Activated T-cell treated with anti-CD3 and anti-CD28 coated beads, Interleukin-2, amount 50 U/mL, for 24 hours (primary cell): Measurements from ENCODE around the gene SCGB1D4.
"Not testable (repeated sequence)": the region's sequence is repeated elsewhere in the genome, so short reads cannot be mapped to it uniquely, and the experiment has no call there.

Experiments used
- DNase-seq: peaks from one replicate; pipeline ENCODE4 v3.0.0-alpha.2; 2020
- H3K27ac Mint-ChIP-seq: 2 replicates; pipeline ENCODE4 v1.8.0; 2020; ENCODE audit warnings: mild to moderate bottlenecking, mixed read lengths
- H3K27me3 Mint-ChIP-seq: 2 replicates; pipeline ENCODE4 v1.8.0; 2020; ENCODE audit warnings: mixed read lengths
- H3K36me3 Mint-ChIP-seq: 2 replicates; pipeline ENCODE4 v1.8.0; 2020; ENCODE audit warnings: low read depth, mixed read lengths
- H3K4me1 Mint-ChIP-seq: 2 replicates; pipeline ENCODE4 v1.8.0; 2020; ENCODE audit warnings: low read depth, mixed read lengths
- H3K4me3 Mint-ChIP-seq: 2 replicates; pipeline ENCODE4 v1.8.0; 2020; ENCODE audit warnings: mild to moderate bottlenecking, moderate library complexity, mixed read lengths
- H3K9me3 Mint-ChIP-seq: 2 replicates; pipeline ENCODE4 v1.8.0; 2020; ENCODE audit warnings: mixed read lengths

SCGB1D4 gene

GRCh38 chr11:62298975-62299374 is at the start of gene SCGB1D4:
Gene SCGB1D4 (minus strand): TSS chr11:62299075. CDS start chr11:62299010, 65 bp downstream.
- no peaks in the 10 kb centered on the region for H3K4me1 Mint-ChIP-seq
- H3K36me3 Mint-ChIP-seq, result no peaks in the 10 kb centered on the region
- H3K27ac Mint-ChIP-seq, result no peak within 1 kb of the TSS
- H3K9me3 Mint-ChIP-seq, result no peaks in the 10 kb centered on the region
- DNase-seq, result no peak
- no peak within 1 kb of the TSS for H3K4me3 Mint-ChIP-seq
- peaks cover 46% of the 10 kb centered on the region for H3K27me3 Mint-ChIP-seq

- Mint-ChIP-seq H3K27ac (no peak overlapping the region), H3K4me3 (no peak overlapping the region), H3K36me3 (no peaks in the 10 kb centered on the region), H3K27me3 (peaks cover 3% of the 10 kb centered on the region), H3K4me1 (no peaks in the 10 kb centered on the region), H3K9me3 (no peaks in the 10 kb centered on the region)
- no peak for DNase-seq
These were observed 47.0 kb upstream of the SCGB1D4 start for GRCh38 chr11:62345861-62346260.

GRCh38 chr11:62344210-62344609 is 45.3 kb upstream of the SCGB1D4 start:
- Mint-ChIP-seq H3K4me1 (no peaks in the 10 kb centered on the region), H3K9me3 (no peaks in the 10 kb centered on the region), H3K4me3 (no peak overlapping the region), H3K36me3 (no peaks in the 10 kb centered on the region), H3K27ac (no peak overlapping the region), H3K27me3 (peaks cover 4% of the 10 kb centered on the region)
- DNase-seq, result no peak

- H3K4me3 Mint-ChIP-seq, H3K36me3 Mint-ChIP-seq, H3K27ac Mint-ChIP-seq, H3K4me1 Mint-ChIP-seq, DNase-seq, H3K27me3 Mint-ChIP-seq, H3K9me3 Mint-ChIP-seq: not testable (repeated sequence)
These were observed 44.8 kb upstream of the SCGB1D4 start for GRCh38 chr11:62343646-62344190.

- Mint-ChIP-seq H3K4me1 (peaks cover 10% of the 10 kb centered on the region), H3K27me3 (peaks cover 22% of the 10 kb centered on the region), H3K9me3 (no peaks in the 10 kb centered on the region), H3K27ac (no peak overlapping the region), H3K36me3 (no peaks in the 10 kb centered on the region), H3K4me3 (no peak overlapping the region)
- DNase-seq, result no peak
These were observed 42.7 kb upstream of the SCGB1D4 start for GRCh38 chr11:62341588-62341987.

- Mint-ChIP-seq H3K9me3 (no peaks in the 10 kb centered on the region), H3K4me3 (no peak overlapping the region), H3K4me1 (peaks cover 11% of the 10 kb centered on the region), H3K27ac (no peak overlapping the region), H3K27me3 (peaks cover 34% of the 10 kb centered on the region), H3K36me3 (no peaks in the 10 kb centered on the region)
- peak; percentile 54 for DNase-seq
These were observed 41.5 kb upstream of the SCGB1D4 start for GRCh38 chr11:62340269-62340901.

GRCh38 chr11:62338218-62338617 is 39.3 kb upstream of the SCGB1D4 start:
- no peaks in the 10 kb centered on the region for H3K9me3 Mint-ChIP-seq
- peaks cover 11% of the 10 kb centered on the region for H3K4me1 Mint-ChIP-seq
- H3K36me3 Mint-ChIP-seq, result no peaks in the 10 kb centered on the region
- H3K4me3 Mint-ChIP-seq, result peak overlapping the region; percentile 78
- H3K27ac Mint-ChIP-seq, result no peak overlapping the region
- no peak for DNase-seq
- H3K27me3 Mint-ChIP-seq, result peaks cover 53% of the 10 kb centered on the region

- H3K36me3 Mint-ChIP-seq, result no peaks in the 10 kb centered on the region
- H3K27me3 Mint-ChIP-seq, result peaks cover 57% of the 10 kb centered on the region
- peak within 1 kb of the TSS; percentile 78 for H3K4me3 Mint-ChIP-seq
- peaks cover 11% of the 10 kb centered on the region for H3K4me1 Mint-ChIP-seq
- H3K9me3 Mint-ChIP-seq, result no peaks in the 10 kb centered on the region
- DNase-seq, result peak; percentile 83
- peak within 1 kb of the TSS; percentile 61 for H3K27ac Mint-ChIP-seq
These were observed 38.7 kb upstream of the SCGB1D4 start, which contains the start of gene ASRGL1 for GRCh38 chr11:62337303-62338181. Gene ASRGL1 (plus strand): TSS chr11:62337448. CDS start chr11:62337978, 530 bp downstream.

- Mint-ChIP-seq H3K4me3 (peak overlapping the region; percentile 78), H3K27me3 (peaks cover 57% of the 10 kb centered on the region), H3K4me1 (peaks cover 11% of the 10 kb centered on the region), H3K27ac (peak overlapping the region; percentile 61)
- not testable (repeated sequence) for H3K36me3 Mint-ChIP-seq, H3K9me3 Mint-ChIP-seq, DNase-seq
These were observed 38.1 kb upstream of the SCGB1D4 start for GRCh38 chr11:62336949-62337302.

GRCh38 chr11:62333768-62334167 is 34.9 kb upstream of the SCGB1D4 start:
- H3K4me3 Mint-ChIP-seq, result no peak overlapping the region

GRCh38 chr11:62331264-62331663 is 32.4 kb upstream of the SCGB1D4 start:
- not testable (repeated sequence) for H3K36me3 Mint-ChIP-seq, H3K27ac Mint-ChIP-seq, H3K4me3 Mint-ChIP-seq, H3K4me1 Mint-ChIP-seq, DNase-seq, H3K9me3 Mint-ChIP-seq
- H3K27me3 Mint-ChIP-seq, result peaks cover 55% of the 10 kb centered on the region

More at GRCh38 chr11:62333768-62334167, 34.9 kb upstream of the SCGB1D4 start:
- Mint-ChIP-seq H3K27ac (no peak overlapping the region), H3K4me1 (peaks cover 11% of the 10 kb centered on the region), H3K27me3 (peaks cover 69% of the 10 kb centered on the region), H3K36me3 (no peaks in the 10 kb centered on the region), H3K9me3 (no peaks in the 10 kb centered on the region)
- DNase-seq, result no peak

- H3K9me3 Mint-ChIP-seq, result not testable (repeated sequence)
These were observed 28.7 kb upstream of the SCGB1D4 start for GRCh38 chr11:62327541-62327940.

GRCh38 chr11:62326719-62327118 is 27.8 kb upstream of the SCGB1D4 start:
- DNase-seq, H3K27ac Mint-ChIP-seq, H3K4me1 Mint-ChIP-seq, H3K9me3 Mint-ChIP-seq, H3K4me3 Mint-ChIP-seq, H3K36me3 Mint-ChIP-seq: not testable (repeated sequence)
- H3K27me3 Mint-ChIP-seq, result peaks cover 28% of the 10 kb centered on the region

More at GRCh38 chr11:62327541-62327940, 28.7 kb upstream of the SCGB1D4 start:
- not testable (repeated sequence) for DNase-seq, H3K36me3 Mint-ChIP-seq, H3K4me3 Mint-ChIP-seq, H3K27ac Mint-ChIP-seq, H3K4me1 Mint-ChIP-seq
- peaks cover 29% of the 10 kb centered on the region for H3K27me3 Mint-ChIP-seq

- H3K27ac Mint-ChIP-seq, H3K4me3 Mint-ChIP-seq, H3K36me3 Mint-ChIP-seq, H3K4me1 Mint-ChIP-seq, DNase-seq, H3K9me3 Mint-ChIP-seq: not testable (repeated sequence)
- peaks cover 21% of the 10 kb centered on the region for H3K27me3 Mint-ChIP-seq
These were observed 26.9 kb upstream of the SCGB1D4 start for GRCh38 chr11:62325781-62326180.
